Thoracic aorta endothelial cell (primary cell): Measurements from ENCODE around the gene TAS1R1. TPM values are rescaled to one million over a fixed set of nuclear protein-coding genes. Genes with fewer than 3 reads are reported as not detected.

ENCODE experiments used
- small RNA-seq: library from RNA; depleted of rRNA; stranded (forward); fragments of <200 nt; gene quantifications from one replicate; pipeline ENCODE3, GENCODE V24; 2012
- total RNA-seq: library from RNA; depleted of rRNA; stranded (reverse); fragments of >200 nt; gene quantifications from 2 replicates; pipeline ENCODE4 v1.2.3, GENCODE V29; 2012

TAS1R1 gene
- 0.07 TPM in 1 of 2 replicates, not detected in the other for total RNA-seq

GRCh38 chr1:6554907-6555778 is at the start of gene TAS1R1:
Gene TAS1R1, plus strand, starts transcription at chr1:6555307. Its CDS starts 67 bp downstream, at chr1:6555374.

GRCh38 chr1:6554031-6554906 is 838 bp upstream of the TAS1R1 start, which contains the start of gene NOL9:
Gene NOL9, minus strand, starts transcription at chr1:6554513. Its CDS starts 11 bp downstream, at chr1:6554502.

GRCh38 chr1:6579374-6580118 is 24.4 kb downstream of the TAS1R1 start, which contains the start of gene ZBTB48:
Gene ZBTB48, plus strand, starts transcription at chr1:6579994. Its CDS starts 616 bp downstream, at chr1:6580610.

GRCh38 chr1:6602669-6603237 is 47.6 kb downstream of the TAS1R1 start, which contains the start of gene KLHL21:
Gene KLHL21, minus strand, starts transcription at chr1:6602869. Its CDS starts 52 bp downstream, at chr1:6602817.

GRCh38 chr1:6613361-6614018 is 58.4 kb downstream of the TAS1R1 start, which contains the start of gene PHF13:
Gene PHF13, plus strand, starts transcription at chr1:6613731. Its CDS starts 336 bp downstream, at chr1:6614067.

GRCh38 chr1:6624710-6625583 is 69.8 kb downstream of the TAS1R1 start, which contains the start of gene THAP3:
Gene THAP3, plus strand, starts transcription at chr1:6624868. Its CDS starts 351 bp downstream, at chr1:6625219.

Small RNA genes within 50 kb of the gene (small RNA-seq; reads per million reads assigned to genes)
- gene RNU6-731P: not detected

Other genes starting within 250 kb of the TAS1R1 start
- gene ACOT7, start 161.5 kb upstream of the TAS1R1 start, total RNA-seq: 54.7 and 68.6 TPM in 2 replicates
- gene HES2, start 135.4 kb upstream of the TAS1R1 start, total RNA-seq: 32.6 and 40.6 TPM in 2 replicates
- gene ESPN, start 130.5 kb upstream of the TAS1R1 start, total RNA-seq: 0.65 and 1.1 TPM in 2 replicates
- gene TNFRSF25, start 89.1 kb upstream of the TAS1R1 start, total RNA-seq: 15.2 and 15.4 TPM in 2 replicates
- 39.0 and 43.3 TPM in 2 replicates for gene PLEKHG5, start 63.6 kb upstream of the TAS1R1 start, total RNA-seq
- 53.6 and 66.2 TPM in 2 replicates for gene NOL9, start 794 bp upstream of the TAS1R1 start, total RNA-seq
- gene ZBTB48, start 24.7 kb downstream of the TAS1R1 start, total RNA-seq: 7.8 and 10.1 TPM in 2 replicates
- 28.3 and 31.5 TPM in 2 replicates for gene KLHL21, start 47.6 kb downstream of the TAS1R1 start, total RNA-seq
- 10.4 and 11.6 TPM in 2 replicates for gene PHF13, start 58.4 kb downstream of the TAS1R1 start, total RNA-seq
- 11.9 and 12.0 TPM in 2 replicates for gene THAP3, start 69.6 kb downstream of the TAS1R1 start, total RNA-seq
- gene DNAJC11, start 146.5 kb downstream of the TAS1R1 start, total RNA-seq: 54.1 and 56.3 TPM in 2 replicates
- gene CAMTA1, start 230.1 kb downstream of the TAS1R1 start, total RNA-seq: 67.2 and 67.8 TPM in 2 replicates